ENCODE data around the gene RAB3GAP1. TPM values are rescaled to one million over a fixed set of nuclear protein-coding genes. Genes with fewer than 3 reads are reported as not detected.

Gene RAB3GAP1
- total and polyA plus RNA-seq, 12 donors = 17.5 to 64.2 (median 50.9) TPM

GRCh38 chr2:135093193-135093592 lies 41.1 kb downstream of the RAB3GAP1 start:
- Histone ChIP-seq H3K4me3 (no peak overlapping the region), H3K36me3 (peaks cover 0 to 60% (median 12%) of the 10 kb centered on the region in 9 donors), H3K27ac (no peak overlapping the region), H3K4me1 (peaks cover 0 to 9% (median 0%) of the 10 kb centered on the region in 9 donors), H3K9me3 (peaks cover 0 to 17% (median 5%) of the 10 kb centered on the region in 11 donors), H3K27me3 (no peaks in the 10 kb centered on the region)
- no peak for TF ChIP-seq CTCF (IDR thresholded peaks at IDR 0.05)
- ATAC-seq = no peak
- intact Hi-C loops (cut with DNase I) = no loop called here
- DNase-seq = no peak

- Histone ChIP-seq H3K27ac (no peak overlapping the region), H3K27me3 (no peaks in the 10 kb centered on the region), H3K9me3 (peaks cover 0 to 11% (median 4%) of the 10 kb centered on the region in 11 donors), H3K36me3 (peaks cover 0 to 60% (median 12%) of the 10 kb centered on the region in 9 donors), H3K4me3 (no peak overlapping the region), H3K4me1 (peaks cover 0 to 9% (median 0%) of the 10 kb centered on the region in 9 donors)
- WGBS, 2 donors = 97% methylated on average over 3 of the region's 3 CpGs
- DNase-seq = no peak
- TF ChIP-seq CTCF (IDR thresholded peaks at IDR 0.05) = no peak
- ATAC-seq = no peak
- intact Hi-C loops (cut with DNase I) = no loop called here
These were observed 41.7 kb downstream of the RAB3GAP1 start for GRCh38 chr2:135093670-135094330.

- DNase-seq (no peak), ATAC-seq (no peak)
- H3K4me1 ChIP-seq = peaks cover 0 to 9% (median under 1%) of the 10 kb centered on the region in 9 donors
- H3K9me3 ChIP-seq = peaks cover 0 to 4% (median 0%) of the 10 kb centered on the region in 11 donors
- intact Hi-C loops (cut with DNase I) = no loop called here
- no peak overlapping the region for H3K27ac ChIP-seq
- no peak for TF ChIP-seq CTCF (IDR thresholded peaks at IDR 0.05)
- H3K4me3 ChIP-seq = no peak overlapping the region
- peaks cover 0 to 60% (median 12%) of the 10 kb centered on the region in 9 donors for H3K36me3 ChIP-seq
- H3K27me3 ChIP-seq = no peaks in the 10 kb centered on the region
- WGBS, 2 donors = 80 to 84% methylated on average over 2 of the region's 2 CpGs
These were observed 42.4 kb downstream of the RAB3GAP1 start for GRCh38 chr2:135094508-135094907.

GRCh38 chr2:135095591-135095990 lies 43.5 kb downstream of the RAB3GAP1 start:
- Histone ChIP-seq H3K4me3 (no peak overlapping the region), H3K27ac (no peak overlapping the region), H3K4me1 (peaks cover 0 to 17% (median 10%) of the 10 kb centered on the region in 9 donors), H3K36me3 (peaks cover 0 to 64% (median 12%) of the 10 kb centered on the region in 9 donors), H3K9me3 (no peaks in the 10 kb centered on the region), H3K27me3 (no peaks in the 10 kb centered on the region)
- intact Hi-C loops (cut with DNase I) = no loop called here
- TF ChIP-seq CTCF (IDR thresholded peaks at IDR 0.05) = no peak
- 99 to 100% methylated on average over 3 of the region's 3 CpGs for WGBS, 2 donors
- DNase-seq = no peak
- ATAC-seq = no peak

All from heart right ventricle (tissue), 16 donors.